ENCODE data around the gene MAP3K9.

- TF ChIP-seq POLR2AphosphoS5 (IDR thresholded peaks at IDR 0.05; ENCODE audit: low read depth, low read length), result no peak
- TF ChIP-seq CTCF (IDR thresholded peaks at IDR 0.05), result no peak
- no peak for TF ChIP-seq REST (IDR thresholded peaks at IDR 0.05; ENCODE audit: insufficient read depth in 1 of 2, low read depth in 2 of 2, low read length in 1 of 2)
- TF ChIP-seq SIN3A (IDR thresholded peaks at IDR 0.05; ENCODE audit: borderline replicate concordance, insufficient read depth, low read depth, low read length), result no peak
These were observed 1.4 kb downstream of the MAP3K9 start for GRCh38 chr14:70807898-70808415.

Measured in Panc1 (cell line).